Measurements from ENCODE around the gene SGCD.
"Not testable (repeated sequence)": the region's sequence is repeated elsewhere in the genome, so short reads cannot be mapped to it uniquely, and the experiment has no call there.

GRCh38 chr5:156664832-156665231, 337.9 kb downstream of the SGCD start:
- TF ChIP-seq CTCF, POLR2A (IDR thresholded peaks at IDR 0.05): not testable (repeated sequence)

Measured in uterus (tissue), 2 donors.